Measurements from ENCODE around the gene HELLS.
A peak's percentile ranks its signal among the peaks of the same experiment; 100 is the strongest.
"Not testable (repeated sequence)": the region's sequence is repeated elsewhere in the genome, so short reads cannot be mapped to it uniquely, and the experiment has no call there.

HELLS gene

GRCh38 chr10:94630017-94630688 lies 84.6 kb downstream of the HELLS start:
- TF ChIP-seq GATA1 (IDR thresholded peaks at IDR 0.05; ENCODE audit: low read depth, low read length) (no peak), POLR2A (IDR thresholded peaks at IDR 0.05; ENCODE audit: low read length) (no peak)
- DNase-seq: peak; percentile 11 to 45

GRCh38 chr10:94631077-94631875 lies 85.7 kb downstream of the HELLS start:
- DNase-seq: no peak

GRCh38 chr10:94632954-94633353 lies 87.4 kb downstream of the HELLS start:
- TF ChIP-seq GATA1 (IDR thresholded peaks at IDR 0.05; ENCODE audit: low read depth, low read length): no peak
- no peak for TF ChIP-seq POLR2A (IDR thresholded peaks at IDR 0.05; ENCODE audit: low read length)
- DNase-seq: no peak

More at GRCh38 chr10:94631077-94631875, 85.7 kb downstream of the HELLS start:
- no peak for TF ChIP-seq POLR2A (IDR thresholded peaks at IDR 0.05; ENCODE audit: low read length)
- no peak for TF ChIP-seq GATA1 (IDR thresholded peaks at IDR 0.05; ENCODE audit: low read depth, low read length)

- not testable (repeated sequence) for DNase-seq
Measured at GRCh38 chr10:94638097-94638496, 92.5 kb downstream of the HELLS start.

GRCh38 chr10:94639902-94640301 lies 94.3 kb downstream of the HELLS start:
- no peak for DNase-seq
- no peak for TF ChIP-seq GATA1 (IDR thresholded peaks at IDR 0.05; ENCODE audit: low read depth, low read length)
- no peak for TF ChIP-seq POLR2A (IDR thresholded peaks at IDR 0.05; ENCODE audit: low read length)

- no peak for TF ChIP-seq GATA1 (IDR thresholded peaks at IDR 0.05; ENCODE audit: low read depth, low read length)
- no peak for TF ChIP-seq POLR2A (IDR thresholded peaks at IDR 0.05; ENCODE audit: low read length)
- no peak for DNase-seq
Measured at GRCh38 chr10:94640562-94640961, 95.0 kb downstream of the HELLS start.

- TF ChIP-seq GATA1 (IDR thresholded peaks at IDR 0.05; ENCODE audit: low read depth, low read length) (no peak), POLR2A (IDR thresholded peaks at IDR 0.05; ENCODE audit: low read length) (no peak)
- no peak for DNase-seq
Measured at GRCh38 chr10:94641480-94641879, 95.9 kb downstream of the HELLS start.

- TF ChIP-seq POLR2A (IDR thresholded peaks at IDR 0.05; ENCODE audit: low read length) (no peak), GATA1 (IDR thresholded peaks at IDR 0.05; ENCODE audit: low read depth, low read length) (no peak)
- no peak for DNase-seq
Measured at GRCh38 chr10:94644352-94644751, 98.8 kb downstream of the HELLS start.

- no peak for DNase-seq
- no peak for TF ChIP-seq POLR2A (IDR thresholded peaks at IDR 0.05; ENCODE audit: low read length)
- no peak for TF ChIP-seq GATA1 (IDR thresholded peaks at IDR 0.05; ENCODE audit: low read depth, low read length)
Measured at GRCh38 chr10:94645285-94645684, 99.7 kb downstream of the HELLS start.
